ENCODE measurements around the gene CDADC1. TPM values are rescaled to one million over a fixed set of nuclear protein-coding genes. Genes with fewer than 3 reads are reported as not detected.

The CDADC1 gene
- total and polyA plus RNA-seq, 2 of the 13 experiments (the other 11 are each of a cell fraction or from before 2014, with no cell fraction given) = 2.4 to 9.0 TPM

DNA sequence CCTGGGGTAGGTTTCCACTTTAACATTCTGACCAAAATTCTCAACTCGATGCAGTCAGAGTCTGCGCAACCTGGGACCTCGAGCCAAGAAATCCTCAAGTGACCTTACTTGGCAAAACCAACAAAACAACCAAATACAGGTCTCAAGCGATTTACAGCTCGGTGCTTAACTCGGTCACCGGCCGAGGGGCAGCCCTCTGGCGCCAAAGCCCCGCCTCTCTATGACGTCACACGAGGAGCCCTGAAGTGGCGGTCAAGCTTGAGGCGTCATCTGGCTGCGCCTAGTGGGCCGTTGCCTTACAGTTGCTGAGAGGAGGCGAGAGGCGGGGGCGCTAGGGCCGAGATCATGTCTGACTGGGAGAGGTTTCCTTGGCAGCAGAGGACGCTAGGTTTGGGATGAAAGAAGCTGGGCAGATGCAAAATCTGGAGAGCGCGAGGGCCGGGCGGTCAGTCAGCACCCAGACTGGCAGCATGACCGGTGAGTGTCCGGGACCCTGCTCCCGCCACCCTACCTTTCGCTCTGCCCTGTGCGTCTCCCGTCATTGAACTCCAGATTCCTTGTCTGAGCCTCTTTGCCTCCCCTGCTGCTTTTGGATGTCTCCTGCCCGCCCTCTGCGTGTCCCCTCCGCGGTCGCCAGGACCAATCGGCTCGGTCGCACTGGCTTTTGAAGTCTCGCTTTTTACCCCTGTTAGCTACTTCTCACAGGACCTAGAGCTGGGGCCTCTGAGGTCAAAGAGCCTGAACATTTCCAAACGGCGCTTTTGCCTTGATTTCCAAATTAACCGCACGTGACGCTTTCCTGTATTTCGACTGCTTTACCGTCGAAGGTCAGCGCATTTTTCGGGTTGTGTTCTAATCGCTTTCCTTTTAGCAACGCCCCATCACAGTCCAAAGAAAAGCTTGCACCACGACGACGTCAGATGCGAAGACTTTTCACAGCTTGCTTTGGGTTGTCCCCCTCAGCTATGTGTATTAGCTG is at the start of gene CDADC1 (continued):
- TF ChIP-seq, protein P1, sequence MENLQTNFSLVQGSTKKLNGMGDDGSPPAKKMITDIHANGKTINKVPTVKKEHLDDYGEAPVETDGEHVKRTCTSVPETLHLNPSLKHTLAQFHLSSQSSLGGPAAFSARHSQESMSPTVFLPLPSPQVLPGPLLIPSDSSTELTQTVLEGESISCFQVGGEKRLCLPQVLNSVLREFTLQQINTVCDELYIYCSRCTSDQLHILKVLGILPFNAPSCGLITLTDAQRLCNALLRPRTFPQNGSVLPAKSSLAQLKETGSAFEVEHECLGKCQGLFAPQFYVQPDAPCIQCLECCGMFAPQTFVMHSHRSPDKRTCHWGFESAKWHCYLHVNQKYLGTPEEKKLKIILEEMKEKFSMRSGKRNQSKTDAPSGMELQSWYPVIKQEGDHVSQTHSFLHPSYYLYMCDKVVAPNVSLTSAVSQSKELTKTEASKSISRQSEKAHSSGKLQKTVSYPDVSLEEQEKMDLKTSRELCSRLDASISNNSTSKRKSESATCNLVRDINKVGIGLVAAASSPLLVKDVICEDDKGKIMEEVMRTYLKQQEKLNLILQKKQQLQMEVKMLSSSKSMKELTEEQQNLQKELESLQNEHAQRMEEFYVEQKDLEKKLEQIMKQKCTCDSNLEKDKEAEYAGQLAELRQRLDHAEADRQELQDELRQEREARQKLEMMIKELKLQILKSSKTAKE (CRISPR knock-in tag; IDR thresholded peaks at IDR 0.05; ENCODE audit: borderline replicate concordance) = no peak
- TF ChIP-seq FLYWCH1 (CRISPR knock-in tag; IDR thresholded peaks at IDR 0.05) = no peak
- TF ChIP-seq, protein P2, sequence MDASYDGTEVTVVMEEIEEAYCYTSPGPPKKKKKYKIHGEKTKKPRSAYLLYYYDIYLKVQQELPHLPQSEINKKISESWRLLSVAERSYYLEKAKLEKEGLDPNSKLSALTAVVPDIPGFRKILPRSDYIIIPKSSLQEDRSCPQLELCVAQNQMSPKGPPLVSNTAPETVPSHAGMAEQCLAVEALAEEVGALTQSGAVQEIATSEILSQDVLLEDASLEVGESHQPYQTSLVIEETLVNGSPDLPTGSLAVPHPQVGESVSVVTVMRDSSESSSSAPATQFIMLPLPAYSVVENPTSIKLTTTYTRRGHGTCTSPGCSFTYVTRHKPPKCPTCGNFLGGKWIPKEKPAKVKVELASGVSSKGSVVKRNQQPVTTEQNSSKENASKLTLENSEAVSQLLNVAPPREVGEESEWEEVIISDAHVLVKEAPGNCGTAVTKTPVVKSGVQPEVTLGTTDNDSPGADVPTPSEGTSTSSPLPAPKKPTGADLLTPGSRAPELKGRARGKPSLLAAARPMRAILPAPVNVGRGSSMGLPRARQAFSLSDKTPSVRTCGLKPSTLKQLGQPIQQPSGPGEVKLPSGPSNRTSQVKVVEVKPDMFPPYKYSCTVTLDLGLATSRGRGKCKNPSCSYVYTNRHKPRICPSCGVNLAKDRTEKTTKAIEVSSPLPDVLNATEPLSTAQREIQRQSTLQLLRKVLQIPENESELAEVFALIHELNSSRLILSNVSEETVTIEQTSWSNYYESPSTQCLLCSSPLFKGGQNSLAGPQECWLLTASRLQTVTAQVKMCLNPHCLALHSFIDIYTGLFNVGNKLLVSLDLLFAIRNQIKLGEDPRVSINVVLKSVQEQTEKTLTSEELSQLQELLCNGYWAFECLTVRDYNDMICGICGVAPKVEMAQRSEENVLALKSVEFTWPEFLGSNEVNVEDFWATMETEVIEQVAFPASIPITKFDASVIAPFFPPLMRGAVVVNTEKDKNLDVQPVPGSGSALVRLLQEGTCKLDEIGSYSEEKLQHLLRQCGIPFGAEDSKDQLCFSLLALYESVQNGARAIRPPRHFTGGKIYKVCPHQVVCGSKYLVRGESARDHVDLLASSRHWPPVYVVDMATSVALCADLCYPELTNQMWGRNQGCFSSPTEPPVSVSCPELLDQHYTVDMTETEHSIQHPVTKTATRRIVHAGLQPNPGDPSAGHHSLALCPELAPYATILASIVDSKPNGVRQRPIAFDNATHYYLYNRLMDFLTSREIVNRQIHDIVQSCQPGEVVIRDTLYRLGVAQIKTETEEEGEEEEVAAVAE (CRISPR knock-in tag; IDR thresholded peaks at IDR 0.05; ENCODE audit: borderline replicate concordance) = no peak; the same call in 1 of the 2 replicates
- no peak for TF ChIP-seq ZNF138 (CRISPR knock-in tag; IDR thresholded peaks at IDR 0.05; ENCODE audit: low read depth)
- TF ChIP-seq ZSCAN22 (CRISPR knock-in tag; IDR thresholded peaks at IDR 0.05) = no peak
- no peak; the same call in 1 of the 2 replicates for TF ChIP-seq SALL2 (CRISPR knock-in tag; IDR thresholded peaks at IDR 0.05)
- TF ChIP-seq MAFK (conservative IDR thresholded peaks at IDR 0.05 in 1 of 2, IDR thresholded peaks at IDR 0.05 in 1 of 2; ENCODE audit: low read length in 2 of 2) = no peak
- TF ChIP-seq ZMYM3 (CRISPR knock-in tag; IDR thresholded peaks at IDR 0.05) = no peak
- peak; percentile 74 for TF ChIP-seq XRCC5 (optimal IDR thresholded peaks at IDR 0.05; ENCODE audit: low read length)
- no peak for TF ChIP-seq ZNF549 (CRISPR knock-in tag; IDR thresholded peaks at IDR 0.05)
- no peak for TF ChIP-seq TBX3 (IDR thresholded peaks at IDR 0.05; ENCODE audit: borderline replicate concordance)
- TF ChIP-seq ZNF891 (CRISPR knock-in tag; IDR thresholded peaks at IDR 0.05) = no peak
- TF ChIP-seq ZNF225 (CRISPR knock-in tag; IDR thresholded peaks at IDR 0.05) = no peak
- no peak for TF ChIP-seq SRSF4 (IDR thresholded peaks at IDR 0.05; ENCODE audit: low read depth, low read length, poor library complexity, severe bottlenecking)
- TF ChIP-seq, protein P3, sequence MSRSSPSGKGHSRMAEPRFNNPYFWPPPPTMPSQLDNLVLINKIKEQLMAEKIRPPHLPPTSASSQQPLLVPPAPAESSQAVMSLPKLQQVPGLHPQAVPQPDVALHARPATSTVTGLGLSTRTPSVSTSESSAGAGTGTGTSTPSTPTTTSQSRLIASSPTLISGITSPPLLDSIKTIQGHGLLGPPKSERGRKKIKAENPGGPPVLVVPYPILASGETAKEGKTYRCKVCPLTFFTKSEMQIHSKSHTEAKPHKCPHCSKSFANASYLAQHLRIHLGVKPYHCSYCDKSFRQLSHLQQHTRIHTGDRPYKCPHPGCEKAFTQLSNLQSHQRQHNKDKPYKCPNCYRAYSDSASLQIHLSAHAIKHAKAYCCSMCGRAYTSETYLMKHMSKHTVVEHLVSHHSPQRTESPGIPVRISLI (CRISPR knock-in tag; IDR thresholded peaks at IDR 0.05; ENCODE audit: borderline replicate concordance) = no peak
- TF ChIP-seq SOX13 (IDR thresholded peaks at IDR 0.05) = no peak
- no peak for TF ChIP-seq SOX13 (CRISPR knock-in tag; conservative IDR thresholded peaks at IDR 0.05 in 1 of 2, IDR thresholded peaks at IDR 0.05 in 1 of 2)
- TF ChIP-seq SP2 (CRISPR knock-in tag; IDR thresholded peaks at IDR 0.05) = peak; percentile 62
- no peak for TF ChIP-seq ZNF136 (CRISPR knock-in tag; IDR thresholded peaks at IDR 0.05; ENCODE audit: low read depth)
- TF ChIP-seq ZNF543 (CRISPR knock-in tag; IDR thresholded peaks at IDR 0.05) = no peak

Measured in HepG2 (cell line).